H1 (cell line): ENCODE data around the gene EPSTI1. TPM values are rescaled to one million over a fixed set of nuclear protein-coding genes. Genes with fewer than 3 reads are reported as not detected.

Experiments used
- CTCF ChIA-PET: fragments of 300-600 bp; sonication (Branson Sonifier 250); formaldehyde crosslinking; loops from one replicate; lab custom pipeline; 2021; ENCODE audit not compliant: partially characterized antibody; lab: Charles Lee
- POLR2A ChIA-PET: fragments of 300-600 bp; sonication (Branson Sonifier 250); formaldehyde crosslinking; loops from one replicate; lab custom pipeline; 2021; ENCODE audit warnings: inconsistent platforms; ENCODE audit not compliant: partially characterized antibody; lab: Charles Lee
- DNase-seq, 2 experiments: peaks; one replicate each; pipeline versions ENCODE4 v3.0.0 to v3.0.0-alpha.2; 2010 to 2022; ENCODE audit warnings: low spot score in 2 of 2, low read depth in 1 of 2, mixed read lengths in 1 of 2
- FAIRE-seq: peaks from 2 replicates; lab custom pipeline; 2011; peaks lifted over from hg19 to GRCh38; lab: Jason Lieb, UNC
- H2AFZ ChIP-seq: 2 replicates; pipeline ENCODE4 v1.8.1; 2012; ENCODE audit warnings: low read length, inconsistent platforms
- H2AK5ac ChIP-seq: 2 replicates; pipeline ENCODE4 v1.6.1; 2013; ENCODE audit warnings: low read depth, low read length
- H2BK120ac ChIP-seq: replicated peaks from 2 replicates; pipeline ENCODE3; 2013; ENCODE audit warnings: low read depth, low read length, inconsistent platforms
- H2BK12ac ChIP-seq: 2 replicates; pipeline ENCODE4 v1.6.1; 2013; ENCODE audit warnings: low read depth, low read length
- H2BK15ac ChIP-seq: 2 replicates; pipeline ENCODE4 v1.6.1; 2013; ENCODE audit warnings: low read length
- H2BK20ac ChIP-seq: 2 replicates; pipeline ENCODE4 v1.6.1; 2013; ENCODE audit warnings: low read length
- H2BK5ac ChIP-seq: 2 replicates; pipeline ENCODE4 v1.6.1; 2013; ENCODE audit warnings: low read depth, low read length
- H3K14ac ChIP-seq: 2 replicates; pipeline ENCODE4 v1.6.1; 2013; ENCODE audit warnings: inconsistent platforms; ENCODE audit not compliant: insufficient read length
- H3K18ac ChIP-seq: 2 replicates; pipeline ENCODE4 v1.6.1; 2013; ENCODE audit warnings: low read length; ENCODE audit errors: extremely low read depth
- H3K23ac ChIP-seq: 2 replicates; pipeline ENCODE4 v1.6.1; 2013; ENCODE audit warnings: inconsistent platforms; ENCODE audit not compliant: insufficient read length
- H3K23me2 ChIP-seq: 2 replicates; pipeline ENCODE4 v1.6.1; 2013; ENCODE audit warnings: low read depth, low read length
- H3K27ac ChIP-seq: 2 replicates; pipeline ENCODE4 v1.6.1; 2011; ENCODE audit warnings: low read depth, low read length, inconsistent platforms
- H3K27me3 ChIP-seq, 4 experiments: replicated peaks in 1 of 4; 1 replicate in 1 of 4; 2 replicates in 3 of 4; pipeline versions ENCODE4 v1.6.1 to v1.8.1; 2011 to 2013; ENCODE audit warnings: low read length in 3 of 4, mild to moderate bottlenecking in 3 of 4, inconsistent platforms in 2 of 4, mixed read lengths in 2 of 4, moderate library complexity in 1 of 4; ENCODE audit not compliant: control insufficient read depth in 3 of 4, insufficient read depth in 3 of 4; ENCODE audit errors: extremely low read depth in 1 of 4
- H3K36me3 ChIP-seq, 4 experiments: 2 replicates each; pipeline versions ENCODE4 v1.6.1 to v1.8.1; 2011 to 2013; ENCODE audit warnings: mild to moderate bottlenecking in 4 of 4, low read length in 3 of 4, moderate library complexity in 2 of 4, control low read depth in 1 of 4, inconsistent platforms in 1 of 4; ENCODE audit not compliant: insufficient read depth in 4 of 4, control insufficient read depth in 2 of 4
- H3K4ac ChIP-seq: replicated peaks from 2 replicates; pipeline ENCODE3; 2013; ENCODE audit warnings: low read length, low read depth, mixed read lengths, inconsistent platforms; ENCODE audit not compliant: insufficient read length
- H3K4me1 ChIP-seq, 4 experiments: replicated peaks in 1 of 4; 1 replicate in 1 of 4; 2 replicates in 3 of 4; pipeline versions ENCODE4 v1.6.1 to v1.8.1; 2011 to 2013; ENCODE audit warnings: low read length in 3 of 4, inconsistent platforms in 2 of 4, mixed read lengths in 1 of 4; ENCODE audit not compliant: insufficient read depth in 4 of 4, control insufficient read depth in 3 of 4
- H3K4me2 ChIP-seq, 2 experiments: 2 replicates each; pipeline versions ENCODE4 v1.6.1 to v1.8.1; 2011 to 2013; ENCODE audit warnings: low read depth in 2 of 2, low read length in 2 of 2, control low read depth in 1 of 2, inconsistent platforms in 1 of 2, mild to moderate bottlenecking in 1 of 2; ENCODE audit not compliant: insufficient read depth in 1 of 2
- H3K4me3 ChIP-seq, 4 experiments: fragments of 200-600, 300-600 bp in 1 of 4; sonication (generic), shearing (Covaris generic), sonication (Bioruptor Twin) in 1 of 4; 2 replicates each; pipeline versions ENCODE4 v1.5.1 to v1.8.1; 2011 to 2016; ENCODE audit warnings: low read length in 4 of 4, low read depth in 3 of 4, control low read depth in 2 of 4, inconsistent platforms in 2 of 4, mild to moderate bottlenecking in 2 of 4, mixed read lengths in 1 of 4, moderate library complexity in 1 of 4; ENCODE audit not compliant: insufficient read depth in 2 of 4; ENCODE audit errors: extremely low read depth in 1 of 4
- H3K56ac ChIP-seq: replicated peaks from 2 replicates; pipeline ENCODE3; 2013; ENCODE audit warnings: low read depth, mild to moderate bottlenecking, mixed read lengths, low read length, inconsistent platforms; ENCODE audit not compliant: insufficient read length
- H3K79me1 ChIP-seq: 2 replicates; pipeline ENCODE4 v1.6.1; 2013; ENCODE audit warnings: low read depth, low read length, control low read depth
- H3K79me2 ChIP-seq, 2 experiments: 2 replicates each; pipeline versions ENCODE4 v1.6.1 to v1.8.1; 2012 to 2013; ENCODE audit warnings: low read length in 2 of 2, mild to moderate bottlenecking in 2 of 2, inconsistent platforms in 1 of 2; ENCODE audit not compliant: insufficient read depth in 2 of 2, control insufficient read depth in 1 of 2
- H3K9ac ChIP-seq, 4 experiments: replicated peaks in 1 of 4; 1 replicate in 1 of 4; 2 replicates in 3 of 4; pipeline versions ENCODE4 v1.6.1 to v1.8.1; 2011 to 2013; ENCODE audit warnings: low read depth in 3 of 4, low read length in 3 of 4, control low read depth in 2 of 4, mild to moderate bottlenecking in 2 of 4, moderate library complexity in 2 of 4, inconsistent platforms in 1 of 4; ENCODE audit errors: extremely low read depth in 1 of 4
- H3K9me3 ChIP-seq, 2 experiments: 2 replicates each; pipeline versions ENCODE4 v1.6.1 to v1.8.1; 2012 to 2013; ENCODE audit warnings: mild to moderate bottlenecking in 2 of 2, moderate library complexity in 2 of 2, control low read depth in 1 of 2, inconsistent platforms in 1 of 2, low read depth in 1 of 2, low read length in 1 of 2, mixed read lengths in 1 of 2; ENCODE audit not compliant: insufficient read depth in 2 of 2
- H4K20me1 ChIP-seq, 2 experiments: replicated peaks in 1 of 2; 2 replicates each; pipeline versions ENCODE3 to v1.8.1; 2011 to 2013; ENCODE audit warnings: inconsistent platforms in 2 of 2, low read length in 2 of 2, mild to moderate bottlenecking in 1 of 2; ENCODE audit not compliant: insufficient read depth in 2 of 2, control insufficient read depth in 1 of 2
- H4K5ac ChIP-seq: 2 replicates; pipeline ENCODE4 v1.6.1; 2013; ENCODE audit warnings: low read length, low read depth, mixed read lengths, inconsistent platforms; ENCODE audit not compliant: insufficient read length
- H4K8ac ChIP-seq: 2 replicates; pipeline ENCODE4 v1.8.0; 2013; ENCODE audit warnings: mild to moderate bottlenecking, moderate library complexity, low read length, inconsistent platforms; ENCODE audit not compliant: insufficient read depth; ENCODE audit errors: extremely low read depth
- H4K91ac ChIP-seq: replicated peaks from 2 replicates; pipeline ENCODE3; 2013; ENCODE audit warnings: low read length, mixed read lengths, inconsistent platforms; ENCODE audit not compliant: insufficient read length
- NANOG ChIP-seq: IDR thresholded peaks from 2 replicates; pipeline ENCODE4 v1.6.1; 2011; ENCODE audit warnings: low read length, low read depth, mild to moderate bottlenecking, inconsistent platforms; ENCODE audit not compliant: insufficient read depth, poor library complexity, severe bottlenecking
- SIN3A ChIP-seq, 2 experiments: IDR thresholded peaks in 1 of 2; conservative IDR thresholded peaks in 1 of 2; 2 replicates each; pipeline ENCODE4 v1.6.1; 2011 to 2012; ENCODE audit warnings: low read length in 2 of 2, improper control_type of control experiment in 1 of 2, low read depth in 1 of 2, mild to moderate bottlenecking in 1 of 2
- SIRT6 ChIP-seq: IDR thresholded peaks from one replicate; pipeline ENCODE4 v1.7.1; 2012; ENCODE audit warnings: low read length, inconsistent platforms
- YY1 ChIP-seq: IDR thresholded peaks from 2 replicates; pipeline ENCODE4 v1.6.1; 2011; ENCODE audit warnings: low read depth, mild to moderate bottlenecking, low read length
- WGBS, 2 experiments: shearing (Covaris generic) in 1 of 2; methylation state at CpG; one replicate each; pipeline versions ENCODE4 v1.1.6 to v1.1.7; 2013 to 2015; ENCODE audit warnings: low lambda C conversion rate in 2 of 2, mixed read lengths in 2 of 2, inconsistent platforms in 1 of 2, low coverage in 1 of 2, missing lambda C conversion rate in 1 of 2; ENCODE audit not compliant: insufficient replicate concordance in 2 of 2, insufficient coverage in 1 of 2, insufficient read length in 1 of 2; ENCODE audit errors: extremely low coverage in 1 of 2, missing lambda C conversion rate in 1 of 2; 5-methylcytosine and 5-hydroxymethylcytosine counted together
- polyA plus RNA-seq, 7 experiments: library from polyadenylated mRNA; depleted of rRNA in 3 of 7; stranded (reverse) in 5 of 7; unstranded in 2 of 7; fragments of >200 nt in 5 of 7; fragments of 200-250 nt in 2 of 7; gene quantifications; 1 replicate in 5 of 7; 2 replicates in 1 of 7; 4 replicates in 1 of 7; pipeline versions ENCODE4 v1.2.1 to v1.2.3, GENCODE V29; 2011 to 2013; ENCODE audit warnings: missing spikeins in 2 of 7, mixed read lengths in 2 of 7
- total RNA-seq: library from RNA; stranded (reverse); fragmentation: NEBNext Ultra II Directional; extraction: Animal tissue kit (Norgen Biotek cat#: 25700); gene quantifications from 2 replicates; pipeline ENCODE4 v1.2.1, GENCODE V29; 2021

The EPSTI1 gene
- total and polyA plus RNA-seq, 2 of the 8 experiments (the other 6 are each of a cell fraction or from before 2014, with no cell fraction given), result 0.23 to 0.37 TPM

DNA sequence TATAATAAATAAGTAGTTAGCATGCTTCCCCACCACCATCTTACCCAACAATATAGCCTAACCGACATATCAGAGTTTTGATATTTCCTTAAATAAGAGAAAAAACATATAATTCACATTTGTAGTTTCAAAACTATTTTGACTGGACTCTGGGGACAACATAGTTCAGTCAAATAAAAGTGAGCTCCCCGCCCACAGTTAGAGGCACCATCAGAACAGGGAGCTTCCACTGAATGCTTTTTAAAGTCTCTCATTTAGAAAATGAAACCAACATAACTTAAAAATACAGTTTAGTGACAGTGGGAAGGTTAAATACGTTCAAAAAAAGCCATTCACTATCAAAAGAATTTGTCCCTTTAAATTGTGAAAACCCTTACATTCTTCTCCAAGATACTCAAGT, 92.8 kb downstream of the EPSTI1 start:
- Histone ChIP-seq H3K23ac (no peak overlapping the region), H2BK20ac (no peak overlapping the region), H3K23me2 (no peaks in the 10 kb centered on the region), H4K8ac (no peak overlapping the region)
- no peak for TF ChIP-seq SIN3A (conservative IDR thresholded peaks at IDR 0.05 in 1 of 2, IDR thresholded peaks at IDR 0.05 in 1 of 2; ENCODE audit: low read depth in 1 of 2, low read length in 2 of 2)
- TF ChIP-seq SIRT6, result no peak
- no peak for TF ChIP-seq YY1
- TF ChIP-seq NANOG, result no peak
- TF ChIP-seq, all 59 proteins: peak for 0
- Histone ChIP-seq H2AFZ (no peak overlapping the region), H3K56ac (no peak overlapping the region), H2BK120ac (no peak overlapping the region), H2BK15ac (no peak overlapping the region), H3K4me2 (no peak overlapping the region), H4K5ac (no peak overlapping the region), H3K27ac (no peak overlapping the region), H3K79me2 (no peaks in the 10 kb centered on the region), H3K4ac (no peak overlapping the region), H2BK5ac (no peak overlapping the region), H4K91ac (no peak overlapping the region), H3K79me1 (no peaks in the 10 kb centered on the region), H2AK5ac (no peak overlapping the region), H3K27me3 (no peaks in the 10 kb centered on the region), H3K9me3 (no peaks in the 10 kb centered on the region), H3K4me3 (no peak overlapping the region), H3K36me3 (no peaks in the 10 kb centered on the region), H3K9ac (no peak overlapping the region), H3K18ac (no peak overlapping the region), H3K14ac (no peak overlapping the region), H3K4me1 (peaks cover 0 to 4% (median 1%) of the 10 kb centered on the region in 4 experiments; a peak in 1 of 7 replicates), H4K20me1 (no peaks in the 10 kb centered on the region), H2BK12ac (no peak overlapping the region)
- ChIA-PET POLR2A (no interaction called here), CTCF (interaction anchor here (1.3 kb wide), 1 partner anchor 12 kb away, joined by 3 read pairs; no protein-coding TSS in a partner anchor)
- no peak for FAIRE-seq
- DNase-seq, result no peak
- WGBS, 2 experiments, result 86% methylated on average over 3 of the region's 3 CpGs; no CpG with 5 or more reads in 1 of the 2 experiments
